Measurements from ENCODE around the gene SHC4.

DNA sequence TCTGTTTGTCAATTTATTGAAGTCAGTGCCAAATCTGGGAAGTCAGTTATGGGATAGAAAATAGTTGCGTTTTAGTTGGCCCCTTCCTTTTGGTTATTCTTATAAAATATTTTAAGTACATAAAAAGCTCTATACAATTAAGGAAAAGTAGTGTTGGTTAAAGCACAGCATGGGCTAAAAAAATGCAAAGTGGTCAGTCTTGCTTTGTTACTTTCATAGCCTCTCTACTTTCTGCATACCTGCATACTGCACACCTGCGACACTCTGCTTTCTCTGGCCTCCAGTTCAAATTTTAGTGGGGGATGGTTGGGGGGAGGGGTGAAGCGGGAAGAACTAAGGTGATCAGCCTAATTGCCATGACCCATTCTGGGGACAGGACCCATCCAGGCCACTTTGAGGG is 21.8 kb upstream of the SHC4 start:
- TF ChIP-seq EP300 (IDR thresholded peaks at IDR 0.05) (no peak), CTCF (IDR thresholded peaks at IDR 0.05) (no peak), POLR2A (IDR thresholded peaks at IDR 0.05) (no peak), POLR2AphosphoS5 (IDR thresholded peaks at IDR 0.05) (no peak)
